GM18909 (cell line): Measurements from ENCODE around the gene PALD1.

Source experiments
- ATAC-seq: cut with Tn5 transposase; IDR thresholded peaks from one replicate; pipeline ENCODE4 v1.9.1; 2021; ENCODE audit warnings: mild to moderate bottlenecking; ENCODE audit not compliant: unreplicated experiment, poor library complexity

Gene PALD1

DNA sequence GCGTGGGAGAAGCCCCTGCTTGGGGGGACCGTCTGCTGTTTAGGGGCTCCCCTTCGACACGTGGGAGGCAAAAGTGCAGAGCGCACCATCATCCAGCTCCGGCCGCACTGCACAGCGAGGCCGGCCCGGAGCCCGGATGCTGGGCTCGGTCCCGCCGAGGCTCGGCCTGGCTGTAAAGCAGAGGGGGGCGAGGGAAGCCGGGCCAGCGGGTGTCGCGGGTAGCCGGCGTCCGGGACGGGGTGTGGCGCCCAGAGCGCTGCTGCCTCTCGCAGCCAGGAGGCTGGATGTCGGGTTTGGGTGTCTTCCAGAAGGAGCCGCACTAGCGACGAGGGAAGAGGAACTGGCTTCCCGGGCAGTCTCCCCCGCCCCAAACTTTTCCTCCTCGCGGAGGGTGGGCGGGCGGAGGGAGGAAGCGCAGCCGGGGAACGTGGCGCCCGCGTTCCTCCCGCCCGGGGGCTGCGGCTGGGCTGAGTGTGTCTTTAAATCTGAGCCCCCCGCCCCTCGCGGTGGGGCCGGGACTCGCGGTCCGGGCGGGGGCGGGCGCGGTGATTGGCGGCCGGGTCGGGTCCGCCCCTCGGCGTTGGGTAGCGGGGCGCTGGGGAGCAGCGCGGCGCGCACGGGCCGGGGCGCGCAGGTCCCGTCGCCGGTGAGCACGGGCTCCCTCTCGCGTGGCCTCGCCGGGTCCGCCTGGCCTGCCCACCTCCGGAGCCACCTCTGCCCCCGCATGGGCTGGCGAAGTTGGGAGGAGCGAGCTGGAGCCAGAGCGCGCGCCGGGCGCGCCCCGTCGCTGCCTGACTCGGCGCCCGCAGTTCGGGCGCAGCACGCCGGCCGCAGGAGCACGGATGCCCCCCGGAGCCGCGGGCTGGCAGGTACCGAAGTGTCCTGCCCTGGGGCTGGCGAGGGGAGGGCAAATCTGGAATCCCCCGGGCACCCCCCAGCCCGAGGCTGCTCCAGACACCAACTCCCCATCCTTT lies at the start of gene PALD1:
PALD1 (plus strand) TSS at position 577 of the 974 bp plus-strand sequence. CDS start 47,185 bp downstream, outside the sequence.
- ATAC-seq = no peak

DNA sequence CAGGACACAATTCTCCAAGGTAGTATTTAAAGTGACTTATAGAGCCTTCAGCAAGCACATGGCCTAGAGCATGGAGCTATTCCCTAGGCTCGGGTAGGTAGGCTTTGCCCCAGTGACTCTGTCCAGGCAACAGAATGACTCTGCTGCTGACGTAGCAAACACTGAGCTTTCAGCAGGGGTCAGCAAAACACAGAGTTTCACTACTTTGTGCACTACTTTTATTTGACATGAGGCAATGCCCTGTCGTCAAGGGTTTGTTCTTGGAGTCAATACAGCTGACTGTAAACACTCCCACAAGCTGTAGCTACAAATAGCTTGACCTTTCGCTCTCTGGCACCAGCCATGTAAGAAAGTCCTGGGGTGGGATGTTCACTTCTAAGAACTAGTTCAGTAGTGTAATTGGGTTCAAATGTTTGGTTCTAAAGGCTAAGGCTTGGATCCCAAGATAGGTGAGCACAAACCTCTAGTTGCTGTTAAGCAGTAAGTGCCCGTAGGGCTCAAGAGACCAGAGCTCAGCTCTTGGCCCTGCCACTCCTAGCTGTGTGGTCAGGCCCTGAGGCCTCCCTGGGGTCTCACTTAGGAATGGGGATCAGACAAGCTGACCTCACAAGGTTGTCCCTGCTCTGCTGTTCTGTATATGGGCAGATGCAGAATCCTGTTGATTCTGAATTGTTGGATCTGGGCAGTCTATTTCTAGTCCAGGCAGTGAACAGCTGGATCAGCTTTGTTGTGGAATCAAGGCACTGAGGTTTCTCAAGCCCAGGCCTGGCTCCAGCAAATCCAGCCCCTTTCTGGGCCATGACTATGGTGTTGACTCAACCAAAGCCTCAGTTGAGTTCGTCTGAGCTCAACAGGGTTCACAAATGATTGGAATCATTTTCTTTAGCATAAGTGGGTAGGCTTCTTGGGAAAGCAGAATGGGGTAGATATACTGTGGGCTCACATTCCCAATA lies 47.8 kb upstream of the PALD1 start:
- ATAC-seq = no peak

DNA sequence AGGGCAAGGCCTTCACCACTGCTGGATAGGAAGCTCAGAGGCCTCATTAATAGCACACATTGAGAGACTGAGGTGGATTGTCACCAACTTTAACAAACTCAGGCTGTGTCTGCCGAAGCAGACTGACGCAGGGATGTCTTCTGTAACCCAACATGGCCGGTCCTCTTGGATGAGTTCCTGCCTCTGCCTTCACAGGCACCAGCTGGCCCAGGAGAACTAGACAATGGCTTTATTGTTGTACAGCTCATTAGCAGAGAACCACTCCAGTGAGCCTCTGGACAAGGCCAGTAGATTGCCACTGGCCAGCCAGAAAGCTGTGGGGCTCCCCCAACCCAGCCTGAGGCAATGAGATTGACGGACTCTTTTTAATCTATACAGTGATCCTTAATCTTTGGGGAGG lies 46.5 kb upstream of the PALD1 start:
- no peak for ATAC-seq

DNA sequence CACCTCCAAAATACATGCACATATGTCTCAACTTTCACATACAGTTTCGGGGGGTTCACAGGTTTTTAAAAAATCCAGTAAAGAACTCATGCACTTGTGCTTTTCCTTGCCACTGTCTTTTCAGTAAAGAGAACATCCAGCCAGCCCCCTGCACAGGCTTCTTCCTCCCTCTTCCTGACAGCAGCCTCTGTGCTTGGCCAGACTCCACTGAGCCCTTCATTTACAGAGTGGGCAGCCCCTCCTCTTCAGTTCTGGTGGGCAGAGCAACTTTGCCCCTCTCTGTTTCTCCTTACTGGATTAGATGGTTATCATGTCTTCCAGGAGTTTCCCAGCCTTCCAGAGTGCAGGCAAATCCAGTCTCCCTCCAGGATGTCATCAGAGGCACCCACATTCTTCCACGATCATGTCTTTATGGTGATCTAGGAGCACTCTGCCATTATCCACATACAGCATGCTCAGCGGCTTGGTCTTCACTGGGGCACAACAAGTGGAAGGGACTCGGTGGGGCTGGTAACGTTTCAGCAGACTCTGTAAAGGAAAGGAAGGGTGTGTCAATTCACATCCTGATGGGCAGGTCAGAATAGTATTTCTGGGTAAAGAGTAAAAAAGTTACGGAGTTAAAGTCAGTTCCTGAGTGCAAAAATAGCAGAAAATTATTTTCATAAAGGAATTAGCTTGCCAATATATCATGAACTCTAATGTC lies 45.9 kb upstream of the PALD1 start:
- ATAC-seq = no peak

DNA sequence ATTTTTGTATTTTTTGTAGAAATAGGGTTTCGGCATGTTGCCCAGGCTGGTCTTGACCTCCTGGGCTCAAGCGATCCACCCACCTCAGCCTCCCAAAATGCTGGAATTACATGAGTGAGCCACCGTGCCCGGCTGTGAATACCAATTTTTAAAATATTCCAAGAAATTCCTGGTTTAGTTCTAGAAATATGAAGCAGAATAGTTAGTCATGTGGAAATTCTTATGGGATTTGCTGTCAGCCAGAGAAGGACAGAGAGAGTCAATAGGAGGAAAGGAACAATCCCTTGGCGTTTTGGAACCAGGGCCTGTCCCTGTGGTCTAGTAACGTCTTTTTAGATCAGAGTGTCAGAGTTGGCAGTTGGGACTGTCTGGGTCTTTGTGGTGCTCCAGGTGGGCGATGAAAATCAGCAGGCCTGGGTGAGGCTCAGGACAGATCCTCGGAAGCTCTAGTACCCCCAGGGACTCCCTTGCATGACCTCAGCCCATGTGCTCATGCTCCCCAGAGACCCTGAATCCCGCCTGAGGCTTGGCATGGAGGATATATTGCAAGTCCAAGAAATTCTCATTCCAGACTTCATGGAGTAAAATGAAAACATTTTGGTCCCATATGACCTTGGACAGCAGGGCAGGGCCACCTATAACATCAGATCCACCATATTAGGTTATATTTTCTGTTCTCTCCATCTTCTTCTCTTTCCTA lies 44.8 kb upstream of the PALD1 start:
- no peak for ATAC-seq

DNA sequence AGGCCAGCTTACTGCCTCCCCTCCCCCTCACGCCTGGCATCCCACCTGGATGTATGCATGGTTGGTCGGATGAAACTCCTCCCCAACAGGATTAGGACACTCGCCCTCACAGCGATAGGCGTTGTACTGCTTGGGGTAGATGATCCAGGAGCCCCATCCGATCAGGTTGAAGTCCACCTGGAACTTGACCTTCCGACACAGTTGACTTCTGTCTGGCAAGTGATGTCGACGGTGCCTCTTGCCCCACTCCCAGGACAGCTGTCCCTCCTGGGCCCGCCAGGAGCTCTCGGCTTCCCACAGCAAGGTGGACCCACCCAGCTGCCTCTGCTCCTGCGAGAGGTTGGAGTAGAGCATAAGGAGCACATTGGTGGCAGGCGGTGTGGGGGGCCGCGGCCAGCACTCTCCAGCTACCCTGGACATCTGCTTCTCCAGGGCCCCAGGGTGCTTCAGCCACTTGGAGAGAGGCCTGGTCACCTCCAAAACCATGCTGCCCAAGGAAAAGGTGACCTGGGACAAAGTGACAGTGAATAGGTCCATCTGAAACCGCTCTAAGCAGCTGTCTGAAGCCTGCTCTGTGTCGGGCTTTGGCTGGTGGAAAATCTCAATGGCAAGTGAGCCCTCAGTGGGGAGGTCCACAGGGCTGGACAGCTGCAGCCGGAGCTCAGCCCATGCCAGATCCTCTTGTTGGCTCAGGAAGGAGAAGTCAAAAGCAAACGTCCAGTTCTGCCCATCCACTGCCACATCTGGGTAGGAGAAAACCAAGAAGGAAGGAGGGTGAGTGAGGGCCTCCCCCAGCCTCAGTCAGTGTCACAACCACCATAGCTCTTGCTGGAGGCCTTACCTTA lies 43.1 kb upstream of the PALD1 start:
- no peak for ATAC-seq

DNA sequence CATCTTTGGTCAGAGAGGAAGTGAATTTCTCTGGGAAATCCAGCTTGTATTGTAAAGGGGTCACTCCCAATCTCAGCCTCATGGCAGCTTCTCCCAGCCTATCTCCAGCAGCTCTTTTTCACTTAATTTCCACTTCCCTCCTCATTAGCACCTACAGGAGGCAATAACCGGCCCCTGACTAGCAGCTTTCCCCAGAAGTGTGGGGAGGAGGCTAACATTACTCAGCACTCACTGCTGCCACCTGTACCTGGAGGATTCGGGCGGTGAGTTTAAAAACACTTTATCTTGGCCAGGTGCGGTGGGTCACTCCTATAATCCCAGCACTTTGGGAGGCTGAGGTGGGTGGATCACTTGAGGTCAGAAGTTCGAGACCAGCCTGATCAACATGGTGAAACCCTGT lies 40.8 kb upstream of the PALD1 start:
- ATAC-seq = no peak

DNA sequence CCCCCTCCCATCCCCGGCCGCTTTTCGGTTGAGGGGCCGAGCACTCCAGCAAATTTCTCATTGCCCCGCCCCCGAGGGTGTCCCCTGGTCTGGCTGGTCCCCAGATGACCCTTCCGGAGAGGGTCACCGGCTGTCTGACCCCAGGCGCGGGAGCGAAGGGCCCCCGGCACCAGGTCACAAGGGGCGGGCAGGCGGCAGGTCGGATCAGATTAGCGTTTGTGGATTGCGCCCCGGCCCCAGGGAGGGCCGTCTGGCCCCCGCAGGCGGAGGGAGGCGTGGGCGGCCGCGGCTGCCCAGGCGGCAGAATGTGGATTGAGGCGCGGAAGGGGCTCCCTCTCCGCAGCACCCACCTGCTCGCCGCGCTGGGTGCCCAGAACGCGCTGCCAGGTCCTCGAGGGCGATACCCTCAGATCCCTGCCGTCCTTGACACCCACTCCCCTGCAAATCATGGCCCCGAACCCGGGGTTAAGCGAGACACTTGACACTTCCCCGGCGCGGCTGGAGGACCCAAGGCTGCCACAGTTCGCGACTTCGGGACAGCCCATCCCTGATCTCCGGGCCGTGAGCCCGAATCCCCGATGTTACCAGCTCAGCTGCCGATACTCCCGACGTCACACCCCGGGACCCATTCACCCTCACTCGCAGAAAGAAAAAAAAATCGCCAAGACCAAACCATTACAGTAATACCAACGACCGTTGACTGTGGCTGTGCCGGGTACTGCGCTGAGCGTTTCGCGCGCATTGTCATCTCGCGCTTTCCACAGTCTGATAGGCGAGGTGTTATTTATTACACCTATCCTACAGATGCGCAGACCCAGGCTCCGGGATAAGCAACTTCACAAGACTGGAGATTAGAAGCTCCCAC lies 38.0 kb upstream of the PALD1 start:
- ATAC-seq = no peak

DNA sequence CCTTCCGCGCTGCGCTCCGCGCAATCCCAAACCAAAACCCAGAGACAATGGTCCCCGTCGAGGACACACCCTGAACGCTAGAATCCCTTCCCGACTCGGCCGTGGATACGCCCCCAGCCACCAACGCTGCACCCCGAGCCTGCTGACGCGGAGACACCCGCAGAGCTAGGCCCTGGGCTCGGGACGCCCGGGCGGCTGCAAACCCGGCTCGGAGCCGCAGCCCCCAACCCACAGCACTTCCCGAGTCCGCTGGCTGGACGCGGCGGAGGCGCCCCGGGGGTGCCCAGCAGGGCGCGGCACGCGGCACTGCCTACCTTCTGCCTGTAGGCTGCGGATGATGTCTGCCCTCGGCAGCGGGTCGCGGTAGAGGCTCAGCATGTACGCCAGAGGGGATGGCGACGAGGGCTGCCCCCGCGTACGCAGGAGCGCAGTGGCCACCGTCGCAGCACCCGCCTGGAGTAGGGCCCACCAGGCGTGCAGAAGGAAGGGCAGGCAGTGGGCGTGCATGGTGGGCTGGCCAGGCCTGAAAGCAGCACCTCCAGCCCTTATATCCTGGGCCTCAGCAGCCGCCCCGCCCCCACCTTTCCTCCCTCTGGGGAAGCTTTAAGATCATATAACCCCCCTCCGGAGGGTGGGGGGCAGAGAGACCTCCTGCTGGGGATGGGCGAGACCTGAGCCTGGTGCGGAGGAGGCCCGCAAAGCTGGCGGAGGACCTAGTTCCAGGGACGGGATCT lies 37.2 kb upstream of the PALD1 start, which contains the start of gene NODAL:
NODAL (minus strand) TSS at position 521 of the 734 bp plus-strand sequence; CDS start at position 507, 14 bp downstream.
- no peak for ATAC-seq

DNA sequence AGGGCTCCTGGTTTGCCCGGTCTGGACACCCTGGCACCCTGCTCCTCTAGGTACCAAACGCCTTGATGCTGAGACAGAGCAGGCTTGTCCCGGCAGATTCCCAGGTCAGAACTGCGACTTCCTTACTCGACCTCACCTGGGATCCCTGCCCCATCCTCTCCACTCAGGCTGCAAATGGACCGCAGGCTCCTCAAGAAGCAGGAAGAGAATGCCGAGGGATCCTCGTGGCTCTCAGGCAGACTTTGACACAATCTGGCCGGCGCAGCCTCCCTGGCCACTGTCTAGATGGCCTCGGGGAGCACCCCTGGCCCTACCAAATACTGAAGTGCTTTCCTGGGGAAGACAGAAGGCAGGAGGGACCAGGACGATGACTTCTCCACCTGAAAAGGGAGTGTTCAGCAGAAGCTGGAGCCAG lies 36.7 kb upstream of the PALD1 start:
- ATAC-seq = no peak

DNA sequence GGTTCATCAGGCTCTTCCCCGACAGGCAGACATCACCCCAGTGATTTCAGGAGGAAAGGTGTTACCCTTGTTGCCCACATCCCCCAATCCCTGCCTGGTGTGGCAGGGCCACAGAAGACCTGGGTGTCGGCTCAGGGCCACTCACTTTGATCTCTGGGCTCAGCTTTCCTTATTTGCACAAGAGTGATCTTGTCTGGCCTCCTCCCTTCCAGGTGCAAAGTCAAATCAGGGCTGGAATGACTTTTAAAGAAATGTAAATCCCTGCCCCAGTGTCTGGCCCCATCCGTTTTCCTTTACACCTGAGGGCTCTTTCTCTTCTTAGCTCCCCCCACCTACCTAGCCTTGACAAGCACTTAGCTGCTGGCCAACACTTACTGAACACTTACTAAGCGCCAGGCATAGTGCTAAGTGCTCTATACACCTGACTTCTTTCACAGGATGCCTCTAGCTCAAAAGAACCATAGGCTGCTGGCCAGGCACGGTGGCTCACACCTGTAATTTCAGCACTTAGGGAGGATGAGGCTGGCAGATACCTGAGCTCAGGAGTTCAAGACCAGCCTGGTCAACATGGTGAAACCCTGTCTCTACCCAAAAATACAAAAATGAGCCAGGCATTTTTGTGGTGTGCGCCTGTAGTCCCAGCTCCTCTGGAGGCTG lies 36.1 kb upstream of the PALD1 start:
- ATAC-seq = no peak

DNA sequence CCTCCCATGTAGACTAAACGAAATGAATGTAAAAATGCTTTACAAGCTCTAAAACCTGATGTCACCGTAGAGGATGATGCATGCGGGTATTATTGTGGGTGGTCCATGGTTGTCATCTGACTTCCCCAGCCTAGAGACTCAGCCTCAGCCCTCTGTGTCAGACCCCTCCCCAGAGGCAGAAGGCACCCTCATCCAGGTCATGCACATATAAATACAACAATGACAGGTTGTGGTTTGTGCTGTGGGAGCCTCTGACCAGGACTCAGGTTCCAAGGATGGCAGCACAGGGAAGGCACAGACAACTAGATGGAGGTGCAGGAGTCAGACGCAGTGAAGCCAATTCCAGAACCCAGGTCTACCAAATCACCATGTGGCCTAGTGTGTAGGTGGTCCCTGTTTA lies 33.8 kb upstream of the PALD1 start:
- no peak for ATAC-seq

DNA sequence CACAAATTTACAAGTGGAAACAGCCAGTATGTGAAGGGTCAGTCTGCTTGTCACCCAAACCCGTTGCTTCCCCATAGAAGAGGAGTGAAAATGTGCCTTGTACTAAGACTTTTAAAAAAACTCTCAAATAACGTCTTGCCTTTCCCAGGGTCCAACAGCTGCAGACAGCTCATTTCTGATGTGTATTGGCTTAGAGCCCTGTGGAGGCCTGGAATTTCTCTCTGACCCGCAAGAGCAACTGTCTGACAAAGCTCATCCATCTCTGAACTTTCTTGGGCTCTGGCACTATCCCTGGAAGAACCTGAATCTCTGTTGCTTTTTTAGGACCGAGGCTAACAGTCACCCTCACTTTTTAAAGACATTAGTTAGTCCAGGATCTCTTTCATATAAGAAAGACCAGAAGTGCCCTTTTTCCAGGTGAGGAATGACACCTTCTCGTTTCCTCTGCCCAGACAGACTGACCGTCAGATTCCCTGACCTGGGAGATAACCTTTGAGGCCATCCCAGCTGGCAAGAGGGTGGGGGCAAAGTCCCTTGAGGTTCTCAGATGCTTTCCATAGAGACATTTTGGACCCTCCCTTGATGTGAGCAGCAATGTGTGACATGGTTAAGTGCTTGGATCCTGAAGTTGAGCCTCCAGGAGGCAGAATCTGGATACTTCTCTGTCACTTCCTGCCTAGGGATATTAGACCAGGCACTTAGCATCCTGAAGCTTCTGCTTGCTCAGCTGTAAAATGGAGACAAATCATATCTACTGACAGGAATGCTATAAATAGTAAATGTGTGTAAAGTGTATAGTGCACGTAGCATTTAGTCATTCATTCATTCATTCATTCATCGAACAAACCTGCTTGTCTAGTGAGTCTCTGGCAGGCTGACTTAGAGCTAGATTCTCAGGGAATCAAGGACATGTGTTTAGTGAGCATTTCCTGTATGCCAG lies 32.6 kb upstream of the PALD1 start:
- no peak for ATAC-seq

DNA sequence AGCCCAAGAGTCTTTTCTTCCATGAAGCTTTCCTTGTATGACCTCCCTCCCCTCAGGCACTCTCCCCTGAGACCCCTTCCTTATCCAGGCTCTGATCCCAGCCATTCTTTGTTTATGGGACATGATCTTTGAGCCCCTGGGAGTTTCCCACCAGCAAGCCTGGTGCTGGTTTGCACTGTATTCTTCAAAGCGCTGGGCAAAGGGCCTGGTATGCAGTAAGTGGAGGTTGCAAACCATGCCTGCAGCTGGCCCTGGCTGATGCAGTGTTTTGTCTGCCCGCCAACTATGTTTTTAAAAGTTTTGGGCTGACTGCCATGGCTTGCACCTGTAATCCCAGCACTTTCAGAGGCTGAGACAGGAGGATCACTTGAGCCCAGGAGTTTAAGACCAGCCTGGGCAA lies 30.3 kb upstream of the PALD1 start:
- no peak for ATAC-seq

DNA sequence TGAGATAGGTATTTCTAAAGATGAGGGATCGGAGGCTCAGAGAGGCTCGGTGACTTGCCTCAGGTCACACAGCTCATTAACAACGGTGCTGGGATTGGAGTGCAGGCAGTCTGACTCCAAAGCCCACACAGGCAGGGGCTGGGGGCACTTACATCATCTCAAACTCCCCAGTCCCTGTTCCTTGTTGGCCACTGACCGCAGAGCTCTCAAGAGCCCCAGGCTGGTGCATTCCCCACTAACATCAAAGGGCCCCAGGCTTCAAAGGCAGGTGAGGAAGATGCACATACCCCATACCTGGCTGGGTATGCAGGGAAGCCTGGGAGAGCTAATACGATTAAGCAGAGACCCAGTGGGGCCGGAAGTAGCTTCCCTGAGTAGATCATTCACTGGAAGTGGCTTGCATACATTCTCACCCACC lies 23.3 kb upstream of the PALD1 start:
- ATAC-seq = no peak

DNA sequence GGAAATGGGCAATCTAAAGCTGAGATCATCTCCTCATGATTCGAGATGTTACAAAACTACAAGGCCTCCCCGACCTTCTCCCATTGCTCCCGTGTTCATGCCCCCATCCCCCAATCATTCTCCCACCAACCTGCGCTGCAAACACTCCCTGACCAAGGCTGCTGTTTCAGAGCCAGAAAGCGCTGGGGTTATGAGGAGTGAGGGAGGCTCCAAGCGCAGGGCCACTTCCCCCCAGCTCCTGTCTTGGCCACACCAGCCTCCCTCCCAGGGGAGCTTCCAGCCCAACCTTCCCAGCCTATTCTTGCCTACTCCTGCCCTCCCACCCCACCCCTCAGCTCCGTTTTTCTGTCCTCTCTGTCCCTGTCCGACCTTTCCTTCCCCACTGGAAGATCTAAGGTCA lies 22.4 kb upstream of the PALD1 start:
- ATAC-seq = no peak
